ENCODE measurements around the gene SNAP91.

DNA sequence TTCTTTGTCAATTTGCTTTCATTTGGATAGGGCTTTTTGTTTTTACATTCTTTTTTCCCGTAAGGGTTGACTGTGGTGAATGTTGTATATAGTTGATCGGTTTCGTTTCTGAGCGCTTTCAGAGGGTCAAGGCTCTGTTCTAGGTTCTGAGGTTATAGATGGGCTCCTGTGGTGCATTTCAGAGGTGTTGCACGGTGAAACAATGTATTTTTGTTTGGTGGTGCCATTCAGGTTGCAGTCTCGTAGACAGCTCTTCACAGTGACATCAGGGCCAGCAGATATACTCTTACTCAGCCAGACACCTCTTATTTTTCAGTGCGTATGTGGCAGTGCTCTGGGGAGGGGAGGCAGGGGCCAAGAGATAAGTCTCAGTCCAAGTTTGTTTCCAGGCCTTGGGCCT, 72.1 kb downstream of the SNAP91 start:
- TF ChIP-seq, protein P1, sequence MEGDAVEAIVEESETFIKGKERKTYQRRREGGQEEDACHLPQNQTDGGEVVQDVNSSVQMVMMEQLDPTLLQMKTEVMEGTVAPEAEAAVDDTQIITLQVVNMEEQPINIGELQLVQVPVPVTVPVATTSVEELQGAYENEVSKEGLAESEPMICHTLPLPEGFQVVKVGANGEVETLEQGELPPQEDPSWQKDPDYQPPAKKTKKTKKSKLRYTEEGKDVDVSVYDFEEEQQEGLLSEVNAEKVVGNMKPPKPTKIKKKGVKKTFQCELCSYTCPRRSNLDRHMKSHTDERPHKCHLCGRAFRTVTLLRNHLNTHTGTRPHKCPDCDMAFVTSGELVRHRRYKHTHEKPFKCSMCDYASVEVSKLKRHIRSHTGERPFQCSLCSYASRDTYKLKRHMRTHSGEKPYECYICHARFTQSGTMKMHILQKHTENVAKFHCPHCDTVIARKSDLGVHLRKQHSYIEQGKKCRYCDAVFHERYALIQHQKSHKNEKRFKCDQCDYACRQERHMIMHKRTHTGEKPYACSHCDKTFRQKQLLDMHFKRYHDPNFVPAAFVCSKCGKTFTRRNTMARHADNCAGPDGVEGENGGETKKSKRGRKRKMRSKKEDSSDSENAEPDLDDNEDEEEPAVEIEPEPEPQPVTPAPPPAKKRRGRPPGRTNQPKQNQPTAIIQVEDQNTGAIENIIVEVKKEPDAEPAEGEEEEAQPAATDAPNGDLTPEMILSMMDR (IDR thresholded peaks at IDR 0.05) = no peak
- no peak for TF ChIP-seq TCF7L2 (IDR thresholded peaks at IDR 0.05; ENCODE audit: low read depth, low read length)
- no peak for TF ChIP-seq POLR2AphosphoS5 (IDR thresholded peaks at IDR 0.05; ENCODE audit: low read depth, low read length)

All from Panc1 (cell line).